ENCODE data around the gene SSRP1. TPM values are rescaled to one million over a fixed set of nuclear protein-coding genes. Genes with fewer than 3 reads are reported as not detected.
"Not testable (repeated sequence)": the region's sequence is repeated elsewhere in the genome, so short reads cannot be mapped to it uniquely, and the experiment has no call there.

The SSRP1 gene
- total RNA-seq, 1 donor from 2014 or later = 99.4 TPM

DNA sequence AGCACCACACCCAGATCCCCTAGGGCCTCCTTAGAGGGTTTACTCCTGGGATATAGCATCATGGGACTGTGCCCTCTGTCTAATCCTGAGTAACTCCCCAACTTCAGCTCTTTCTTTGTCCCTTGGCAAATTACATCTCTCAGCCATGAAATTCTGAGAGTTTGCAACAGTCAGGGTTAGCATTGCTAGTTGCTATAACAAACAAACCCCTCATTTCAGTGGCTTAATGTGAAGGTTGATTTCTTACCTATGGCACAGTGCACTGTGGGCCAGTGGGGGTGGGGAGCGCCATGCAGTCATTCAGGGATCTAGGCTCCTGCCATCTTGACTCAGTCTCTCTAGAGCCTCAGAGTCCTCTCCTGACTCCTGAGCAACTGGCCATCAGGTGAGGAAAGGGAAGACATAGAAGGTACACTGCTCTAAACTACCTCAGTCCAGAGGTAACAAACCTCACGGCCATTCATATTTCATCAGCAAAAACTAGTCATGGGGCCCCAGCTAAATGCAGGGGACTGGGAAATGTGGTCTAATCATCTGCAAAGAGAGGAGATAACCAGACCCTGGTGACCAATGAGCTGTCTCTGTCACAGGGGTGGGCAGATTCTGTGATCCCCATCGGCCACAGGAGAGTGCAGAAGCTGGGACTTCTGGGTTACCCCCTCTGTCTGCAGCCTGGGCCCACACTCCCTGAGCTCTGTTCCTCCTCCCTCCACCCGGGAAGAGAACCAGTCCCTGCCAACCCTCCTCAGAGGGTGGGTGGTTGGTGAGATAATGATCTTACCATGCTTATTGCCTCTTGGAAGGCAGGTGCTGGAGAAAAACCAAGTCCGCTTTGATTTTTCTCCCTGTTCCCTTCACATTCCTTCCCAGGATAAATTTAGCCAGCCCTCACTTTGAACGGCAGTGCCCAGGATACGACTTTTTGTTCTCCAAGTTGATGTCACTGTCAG, 27.7 kb upstream of the SSRP1 start:
- TF ChIP-seq, protein P1, sequence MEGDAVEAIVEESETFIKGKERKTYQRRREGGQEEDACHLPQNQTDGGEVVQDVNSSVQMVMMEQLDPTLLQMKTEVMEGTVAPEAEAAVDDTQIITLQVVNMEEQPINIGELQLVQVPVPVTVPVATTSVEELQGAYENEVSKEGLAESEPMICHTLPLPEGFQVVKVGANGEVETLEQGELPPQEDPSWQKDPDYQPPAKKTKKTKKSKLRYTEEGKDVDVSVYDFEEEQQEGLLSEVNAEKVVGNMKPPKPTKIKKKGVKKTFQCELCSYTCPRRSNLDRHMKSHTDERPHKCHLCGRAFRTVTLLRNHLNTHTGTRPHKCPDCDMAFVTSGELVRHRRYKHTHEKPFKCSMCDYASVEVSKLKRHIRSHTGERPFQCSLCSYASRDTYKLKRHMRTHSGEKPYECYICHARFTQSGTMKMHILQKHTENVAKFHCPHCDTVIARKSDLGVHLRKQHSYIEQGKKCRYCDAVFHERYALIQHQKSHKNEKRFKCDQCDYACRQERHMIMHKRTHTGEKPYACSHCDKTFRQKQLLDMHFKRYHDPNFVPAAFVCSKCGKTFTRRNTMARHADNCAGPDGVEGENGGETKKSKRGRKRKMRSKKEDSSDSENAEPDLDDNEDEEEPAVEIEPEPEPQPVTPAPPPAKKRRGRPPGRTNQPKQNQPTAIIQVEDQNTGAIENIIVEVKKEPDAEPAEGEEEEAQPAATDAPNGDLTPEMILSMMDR (IDR thresholded peaks at IDR 0.05) = no peak
- H3K27ac Mint-ChIP-seq (ENCODE audit: unreplicated experiment) = no peak overlapping the region
- H3K4me1 Mint-ChIP-seq (ENCODE audit: unreplicated experiment) = peaks cover 3% of the 10 kb centered on the region
- H3K36me3 Mint-ChIP-seq (ENCODE audit: unreplicated experiment) = no peaks in the 10 kb centered on the region
- DNase-seq (ENCODE audit: extremely low spot score, unreplicated experiment) = no peak
- no peak overlapping the region for H3K4me3 Mint-ChIP-seq (ENCODE audit: unreplicated experiment)
- no peaks in the 10 kb centered on the region for H3K9me3 Mint-ChIP-seq (ENCODE audit: unreplicated experiment)
- peaks cover 36% of the 10 kb centered on the region for H3K27me3 Mint-ChIP-seq (ENCODE audit: unreplicated experiment)

DNA sequence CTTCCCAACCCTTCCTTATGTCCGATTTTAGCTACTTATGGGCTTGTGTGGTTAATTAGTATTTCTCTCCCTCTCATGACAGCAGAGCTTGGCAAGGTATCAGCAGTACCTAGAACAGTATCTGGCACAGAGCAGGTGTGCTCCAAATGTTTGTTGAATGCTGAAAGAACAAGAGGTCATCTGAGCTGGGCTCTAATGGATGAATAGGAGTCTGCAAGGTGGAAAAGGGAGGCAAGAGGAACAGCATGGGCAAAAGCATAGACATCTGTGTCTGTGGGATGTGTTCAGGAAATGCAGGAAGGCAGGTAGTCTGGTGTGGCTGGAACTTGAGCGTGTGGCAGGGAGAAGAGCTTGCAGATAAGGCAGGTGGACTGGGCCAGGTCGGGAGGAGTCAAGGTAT, 26.2 kb upstream of the SSRP1 start:
- Mint-ChIP-seq H3K9me3 (ENCODE audit: unreplicated experiment) (no peaks in the 10 kb centered on the region), H3K27me3 (ENCODE audit: unreplicated experiment) (peaks cover 34% of the 10 kb centered on the region), H3K4me3 (ENCODE audit: unreplicated experiment) (no peak overlapping the region), H3K27ac (ENCODE audit: unreplicated experiment) (no peak overlapping the region), H3K36me3 (ENCODE audit: unreplicated experiment) (no peaks in the 10 kb centered on the region), H3K4me1 (ENCODE audit: unreplicated experiment) (peaks cover 3% of the 10 kb centered on the region)
- TF ChIP-seq, protein P1 (IDR thresholded peaks at IDR 0.05) = no peak
- no peak for DNase-seq (ENCODE audit: extremely low spot score, unreplicated experiment)

DNA sequence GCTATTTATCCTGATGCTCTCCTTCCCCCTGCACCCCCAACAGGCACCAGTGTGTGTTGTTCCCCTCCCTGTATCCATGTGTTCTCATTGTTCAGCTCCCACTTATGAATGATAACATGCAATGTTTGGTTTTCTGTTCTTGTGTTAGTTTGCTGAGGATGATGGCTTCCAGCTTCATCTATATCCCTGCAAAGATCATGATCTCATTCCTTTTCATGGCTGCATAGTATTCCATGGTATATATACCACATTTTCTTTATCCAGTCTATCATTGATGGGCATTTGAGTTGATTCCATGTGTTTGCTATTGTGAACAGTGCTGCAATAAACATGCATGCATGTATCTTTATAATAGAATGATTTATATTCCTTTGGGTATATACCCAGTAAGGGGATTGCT, 25.7 kb upstream of the SSRP1 start:
- H3K27me3 Mint-ChIP-seq (ENCODE audit: unreplicated experiment) = peaks cover 34% of the 10 kb centered on the region
- H3K27ac Mint-ChIP-seq (ENCODE audit: unreplicated experiment); H3K36me3 Mint-ChIP-seq (ENCODE audit: unreplicated experiment): not testable (repeated sequence)

GRCh38 chr11:57360991-57361390, 25.3 kb upstream of the SSRP1 start:
- Mint-ChIP-seq H3K27me3 (ENCODE audit: unreplicated experiment) (peaks cover 38% of the 10 kb centered on the region), H3K4me3 (ENCODE audit: unreplicated experiment) (no peak overlapping the region), H3K36me3 (ENCODE audit: unreplicated experiment) (no peaks in the 10 kb centered on the region), H3K27ac (ENCODE audit: unreplicated experiment) (no peak overlapping the region), H3K9me3 (ENCODE audit: unreplicated experiment) (no peaks in the 10 kb centered on the region), H3K4me1 (ENCODE audit: unreplicated experiment) (peaks cover 3% of the 10 kb centered on the region)
- DNase-seq (ENCODE audit: extremely low spot score, unreplicated experiment) = no peak
- TF ChIP-seq, protein P1 (IDR thresholded peaks at IDR 0.05) = no peak

More for the DNA sequence above, 25.7 kb upstream of the SSRP1 start:
- not testable (repeated sequence) for H3K4me1 Mint-ChIP-seq (ENCODE audit: unreplicated experiment); H3K9me3 Mint-ChIP-seq (ENCODE audit: unreplicated experiment); H3K4me3 Mint-ChIP-seq (ENCODE audit: unreplicated experiment); DNase-seq (ENCODE audit: extremely low spot score, unreplicated experiment)

- DNase-seq (ENCODE audit: extremely low spot score, unreplicated experiment) = no peak
- peaks cover 3% of the 10 kb centered on the region for H3K4me1 Mint-ChIP-seq (ENCODE audit: unreplicated experiment)
- no peak overlapping the region for H3K4me3 Mint-ChIP-seq (ENCODE audit: unreplicated experiment)
- no peak overlapping the region for H3K27ac Mint-ChIP-seq (ENCODE audit: unreplicated experiment)
- no peaks in the 10 kb centered on the region for H3K9me3 Mint-ChIP-seq (ENCODE audit: unreplicated experiment)
- TF ChIP-seq, protein P1 (IDR thresholded peaks at IDR 0.05) = no peak
- H3K27me3 Mint-ChIP-seq (ENCODE audit: unreplicated experiment) = peaks cover 37% of the 10 kb centered on the region
- H3K36me3 Mint-ChIP-seq (ENCODE audit: unreplicated experiment) = no peaks in the 10 kb centered on the region
Observed at GRCh38 chr11:57359896-57360690, 24.4 kb upstream of the SSRP1 start.

Data from osteocyte (in vitro differentiated cells).